ENCODE results near the gene PTCD2. TPM values are rescaled to one million over a fixed set of nuclear protein-coding genes. Genes with fewer than 3 reads are reported as not detected.

Gene PTCD2
- total RNA-seq, 4 donors from 2014 or later: 3.1 to 8.7 (median 5.7) TPM

DNA sequence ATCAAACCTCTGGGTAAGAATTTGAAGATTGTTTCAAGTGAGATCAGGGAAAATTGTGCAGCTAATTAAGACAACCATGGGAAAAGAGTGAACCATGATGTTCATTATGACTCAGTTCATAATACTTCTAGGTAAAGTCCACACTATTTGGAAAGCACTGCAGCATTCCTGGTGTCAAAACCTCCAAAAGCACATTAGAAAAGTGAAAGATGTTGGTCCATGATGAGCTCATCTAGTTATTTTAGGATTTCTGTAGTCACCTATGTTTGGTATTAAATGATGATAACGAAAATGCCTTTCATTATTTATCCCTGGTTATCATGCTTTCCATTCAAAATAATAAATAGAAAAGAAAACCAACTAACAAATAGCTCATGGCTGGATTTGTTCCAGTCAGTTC, 49.1 kb downstream of the PTCD2 start:
- no peaks in the 10 kb centered on the region for H3K27me3 ChIP-seq
- peaks cover 0 to 12% (median 5%) of the 10 kb centered on the region in 3 donors for H3K4me1 ChIP-seq
- H3K27ac ChIP-seq: no peak overlapping the region
- WGBS, 2 donors: 64 to 72% methylated on average over 1 of the region's 1 CpG
- DNase-seq: no peak
- H3K4me3 ChIP-seq: no peak overlapping the region
- no peaks in the 10 kb centered on the region for H3K9me3 ChIP-seq
- TF ChIP-seq, protein P1, sequence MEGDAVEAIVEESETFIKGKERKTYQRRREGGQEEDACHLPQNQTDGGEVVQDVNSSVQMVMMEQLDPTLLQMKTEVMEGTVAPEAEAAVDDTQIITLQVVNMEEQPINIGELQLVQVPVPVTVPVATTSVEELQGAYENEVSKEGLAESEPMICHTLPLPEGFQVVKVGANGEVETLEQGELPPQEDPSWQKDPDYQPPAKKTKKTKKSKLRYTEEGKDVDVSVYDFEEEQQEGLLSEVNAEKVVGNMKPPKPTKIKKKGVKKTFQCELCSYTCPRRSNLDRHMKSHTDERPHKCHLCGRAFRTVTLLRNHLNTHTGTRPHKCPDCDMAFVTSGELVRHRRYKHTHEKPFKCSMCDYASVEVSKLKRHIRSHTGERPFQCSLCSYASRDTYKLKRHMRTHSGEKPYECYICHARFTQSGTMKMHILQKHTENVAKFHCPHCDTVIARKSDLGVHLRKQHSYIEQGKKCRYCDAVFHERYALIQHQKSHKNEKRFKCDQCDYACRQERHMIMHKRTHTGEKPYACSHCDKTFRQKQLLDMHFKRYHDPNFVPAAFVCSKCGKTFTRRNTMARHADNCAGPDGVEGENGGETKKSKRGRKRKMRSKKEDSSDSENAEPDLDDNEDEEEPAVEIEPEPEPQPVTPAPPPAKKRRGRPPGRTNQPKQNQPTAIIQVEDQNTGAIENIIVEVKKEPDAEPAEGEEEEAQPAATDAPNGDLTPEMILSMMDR (IDR thresholded peaks at IDR 0.05): no peak
- no peak for TF ChIP-seq POLR2A (IDR thresholded peaks at IDR 0.05)
- intact Hi-C loops (cut with DNase I): loop anchor here (10.0 kb wide), 1 partner anchor 156 kb away; no protein-coding TSS in a partner anchor
- H3K36me3 ChIP-seq: no peaks in the 10 kb centered on the region

- 75 to 96% methylated on average over 3 of the region's 3 CpGs for WGBS, 2 donors
- no peaks in the 10 kb centered on the region for H3K27me3 ChIP-seq
- peaks cover 0 to 12% (median 5%) of the 10 kb centered on the region in 3 donors for H3K4me1 ChIP-seq
- no peaks in the 10 kb centered on the region for H3K36me3 ChIP-seq
- DNase-seq: no peak
- H3K9me3 ChIP-seq: no peaks in the 10 kb centered on the region
- intact Hi-C loops (cut with DNase I): loop anchor here (10.0 kb wide), 1 partner anchor 155 kb away; no protein-coding TSS in a partner anchor
- H3K27ac ChIP-seq: no peak overlapping the region
- no peak overlapping the region for H3K4me3 ChIP-seq
- no peak for TF ChIP-seq POLR2A (IDR thresholded peaks at IDR 0.05)
- TF ChIP-seq, protein P1 (IDR thresholded peaks at IDR 0.05): no peak
These were observed 49.5 kb downstream of the PTCD2 start for GRCh38 chr5:72369711-72370110.

DNA sequence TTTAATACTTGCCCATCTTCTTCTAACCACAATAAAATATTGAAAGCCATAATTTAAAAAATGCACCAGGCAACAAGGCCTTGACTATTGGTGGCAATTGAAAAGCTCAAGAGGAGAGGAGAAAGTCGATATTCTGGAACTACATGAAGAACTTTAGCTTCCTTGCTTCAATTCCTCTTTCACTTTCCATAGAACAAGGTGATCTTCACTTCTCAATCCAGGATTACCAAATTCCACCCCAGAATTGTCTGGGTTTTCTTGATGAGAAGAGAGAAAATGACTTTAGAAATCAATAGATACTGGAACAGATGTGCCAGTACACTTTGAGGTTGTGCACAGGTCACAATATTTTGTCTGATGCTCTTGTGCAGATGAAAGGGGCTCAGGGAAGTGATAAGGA, 52.2 kb downstream of the PTCD2 start:
- WGBS, 2 donors: 59 to 68% methylated on average over 1 of the region's 1 CpG
- H3K36me3 ChIP-seq: no peaks in the 10 kb centered on the region
- TF ChIP-seq, protein P1 (IDR thresholded peaks at IDR 0.05): no peak
- TF ChIP-seq POLR2A (IDR thresholded peaks at IDR 0.05): no peak
- intact Hi-C loops (cut with DNase I): no loop called here
- no peaks in the 10 kb centered on the region for H3K9me3 ChIP-seq
- H3K4me1 ChIP-seq: peaks cover 0 to 2% (median 0%) of the 10 kb centered on the region in 3 donors
- no peak overlapping the region for H3K27ac ChIP-seq
- H3K27me3 ChIP-seq: no peaks in the 10 kb centered on the region
- no peak overlapping the region for H3K4me3 ChIP-seq
- no peak for DNase-seq

- DNase-seq: no peak
- Histone ChIP-seq H3K9me3 (no peaks in the 10 kb centered on the region), H3K36me3 (no peaks in the 10 kb centered on the region), H3K4me3 (no peak overlapping the region), H3K27me3 (no peaks in the 10 kb centered on the region), H3K27ac (no peak overlapping the region), H3K4me1 (peaks cover 0 to 8% (median 0%) of the 10 kb centered on the region in 3 donors)
- intact Hi-C loops (cut with DNase I): no loop called here
- 74 to 90% methylated on average over 4 of the region's 4 CpGs for WGBS, 2 donors
- TF ChIP-seq POLR2A (IDR thresholded peaks at IDR 0.05): no peak
- TF ChIP-seq, protein P1 (IDR thresholded peaks at IDR 0.05): no peak
These were observed 52.8 kb downstream of the PTCD2 start for GRCh38 chr5:72372923-72373322.

- no peaks in the 10 kb centered on the region for H3K36me3 ChIP-seq
- DNase-seq: no peak
- no peak overlapping the region for H3K27ac ChIP-seq
- no peaks in the 10 kb centered on the region for H3K27me3 ChIP-seq
- TF ChIP-seq, protein P1 (IDR thresholded peaks at IDR 0.05): no peak
- TF ChIP-seq POLR2A (IDR thresholded peaks at IDR 0.05): no peak
- no peaks in the 10 kb centered on the region for H3K9me3 ChIP-seq
- intact Hi-C loops (cut with DNase I): no loop called here
- WGBS, 2 donors: 93 to 98% methylated on average over 2 to 3 of the region's 3 CpGs
- peaks cover 0 to 28% (median 12%) of the 10 kb centered on the region in 3 donors for H3K4me1 ChIP-seq
- no peak overlapping the region for H3K4me3 ChIP-seq
These were observed 54.7 kb downstream of the PTCD2 start for GRCh38 chr5:72374844-72375243.

Measured in esophagus squamous epithelium (tissue), 5 donors.